H1 (cell line): ENCODE results near the gene NRXN2. TPM values are rescaled to one million over a fixed set of nuclear protein-coding genes. Genes with fewer than 3 reads are reported as not detected.
A peak's percentile ranks its signal among the peaks of the same experiment; 100 is the strongest.

Source experiments
- CTCF ChIA-PET: fragments of 300-600 bp; sonication (Branson Sonifier 250); formaldehyde crosslinking; loops from one replicate; lab custom pipeline; 2021; ENCODE audit not compliant: partially characterized antibody; lab: Charles Lee
- POLR2A ChIA-PET: fragments of 300-600 bp; sonication (Branson Sonifier 250); formaldehyde crosslinking; loops from one replicate; lab custom pipeline; 2021; ENCODE audit warnings: inconsistent platforms; ENCODE audit not compliant: partially characterized antibody; lab: Charles Lee
- DNase-seq, 2 experiments: peaks; one replicate each; pipeline versions ENCODE4 v3.0.0 to v3.0.0-alpha.2; 2010 to 2022; ENCODE audit warnings: low spot score in 2 of 2, low read depth in 1 of 2, mixed read lengths in 1 of 2
- FAIRE-seq: peaks from 2 replicates; lab custom pipeline; 2011; peaks lifted over from hg19 to GRCh38; lab: Jason Lieb, UNC
- H2AFZ ChIP-seq: 2 replicates; pipeline ENCODE4 v1.8.1; 2012; ENCODE audit warnings: low read length, inconsistent platforms
- H2AK5ac ChIP-seq: 2 replicates; pipeline ENCODE4 v1.6.1; 2013; ENCODE audit warnings: low read depth, low read length
- H2BK120ac ChIP-seq: replicated peaks from 2 replicates; pipeline ENCODE3; 2013; ENCODE audit warnings: low read depth, low read length, inconsistent platforms
- H2BK12ac ChIP-seq: 2 replicates; pipeline ENCODE4 v1.6.1; 2013; ENCODE audit warnings: low read depth, low read length
- H2BK15ac ChIP-seq: 2 replicates; pipeline ENCODE4 v1.6.1; 2013; ENCODE audit warnings: low read length
- H2BK20ac ChIP-seq: 2 replicates; pipeline ENCODE4 v1.6.1; 2013; ENCODE audit warnings: low read length
- H2BK5ac ChIP-seq: 2 replicates; pipeline ENCODE4 v1.6.1; 2013; ENCODE audit warnings: low read depth, low read length
- H3K14ac ChIP-seq: 2 replicates; pipeline ENCODE4 v1.6.1; 2013; ENCODE audit warnings: inconsistent platforms; ENCODE audit not compliant: insufficient read length
- H3K18ac ChIP-seq: 2 replicates; pipeline ENCODE4 v1.6.1; 2013; ENCODE audit warnings: low read length; ENCODE audit errors: extremely low read depth
- H3K23ac ChIP-seq: 2 replicates; pipeline ENCODE4 v1.6.1; 2013; ENCODE audit warnings: inconsistent platforms; ENCODE audit not compliant: insufficient read length
- H3K23me2 ChIP-seq: 2 replicates; pipeline ENCODE4 v1.6.1; 2013; ENCODE audit warnings: low read depth, low read length
- H3K27ac ChIP-seq: 2 replicates; pipeline ENCODE4 v1.6.1; 2011; ENCODE audit warnings: low read depth, low read length, inconsistent platforms
- H3K27me3 ChIP-seq, 4 experiments: replicated peaks in 1 of 4; 1 replicate in 1 of 4; 2 replicates in 3 of 4; pipeline versions ENCODE4 v1.6.1 to v1.8.1; 2011 to 2013; ENCODE audit warnings: low read length in 3 of 4, mild to moderate bottlenecking in 3 of 4, inconsistent platforms in 2 of 4, mixed read lengths in 2 of 4, moderate library complexity in 1 of 4; ENCODE audit not compliant: control insufficient read depth in 3 of 4, insufficient read depth in 3 of 4; ENCODE audit errors: extremely low read depth in 1 of 4
- H3K36me3 ChIP-seq, 4 experiments: 2 replicates each; pipeline versions ENCODE4 v1.6.1 to v1.8.1; 2011 to 2013; ENCODE audit warnings: mild to moderate bottlenecking in 4 of 4, low read length in 3 of 4, moderate library complexity in 2 of 4, control low read depth in 1 of 4, inconsistent platforms in 1 of 4; ENCODE audit not compliant: insufficient read depth in 4 of 4, control insufficient read depth in 2 of 4
- H3K4ac ChIP-seq: replicated peaks from 2 replicates; pipeline ENCODE3; 2013; ENCODE audit warnings: low read length, low read depth, mixed read lengths, inconsistent platforms; ENCODE audit not compliant: insufficient read length
- H3K4me1 ChIP-seq, 4 experiments: replicated peaks in 1 of 4; 1 replicate in 1 of 4; 2 replicates in 3 of 4; pipeline versions ENCODE4 v1.6.1 to v1.8.1; 2011 to 2013; ENCODE audit warnings: low read length in 3 of 4, inconsistent platforms in 2 of 4, mixed read lengths in 1 of 4; ENCODE audit not compliant: insufficient read depth in 4 of 4, control insufficient read depth in 3 of 4
- H3K4me2 ChIP-seq, 2 experiments: 2 replicates each; pipeline versions ENCODE4 v1.6.1 to v1.8.1; 2011 to 2013; ENCODE audit warnings: low read depth in 2 of 2, low read length in 2 of 2, control low read depth in 1 of 2, inconsistent platforms in 1 of 2, mild to moderate bottlenecking in 1 of 2; ENCODE audit not compliant: insufficient read depth in 1 of 2
- H3K4me3 ChIP-seq, 4 experiments: fragments of 200-600, 300-600 bp in 1 of 4; sonication (generic), shearing (Covaris generic), sonication (Bioruptor Twin) in 1 of 4; 2 replicates each; pipeline versions ENCODE4 v1.5.1 to v1.8.1; 2011 to 2016; ENCODE audit warnings: low read length in 4 of 4, low read depth in 3 of 4, control low read depth in 2 of 4, inconsistent platforms in 2 of 4, mild to moderate bottlenecking in 2 of 4, mixed read lengths in 1 of 4, moderate library complexity in 1 of 4; ENCODE audit not compliant: insufficient read depth in 2 of 4; ENCODE audit errors: extremely low read depth in 1 of 4
- H3K56ac ChIP-seq: replicated peaks from 2 replicates; pipeline ENCODE3; 2013; ENCODE audit warnings: low read depth, mild to moderate bottlenecking, mixed read lengths, low read length, inconsistent platforms; ENCODE audit not compliant: insufficient read length
- H3K79me1 ChIP-seq: 2 replicates; pipeline ENCODE4 v1.6.1; 2013; ENCODE audit warnings: low read depth, low read length, control low read depth
- H3K79me2 ChIP-seq, 2 experiments: 2 replicates each; pipeline versions ENCODE4 v1.6.1 to v1.8.1; 2012 to 2013; ENCODE audit warnings: low read length in 2 of 2, mild to moderate bottlenecking in 2 of 2, inconsistent platforms in 1 of 2; ENCODE audit not compliant: insufficient read depth in 2 of 2, control insufficient read depth in 1 of 2
- H3K9ac ChIP-seq, 4 experiments: replicated peaks in 1 of 4; 1 replicate in 1 of 4; 2 replicates in 3 of 4; pipeline versions ENCODE4 v1.6.1 to v1.8.1; 2011 to 2013; ENCODE audit warnings: low read depth in 3 of 4, low read length in 3 of 4, control low read depth in 2 of 4, mild to moderate bottlenecking in 2 of 4, moderate library complexity in 2 of 4, inconsistent platforms in 1 of 4; ENCODE audit errors: extremely low read depth in 1 of 4
- H3K9me3 ChIP-seq, 2 experiments: 2 replicates each; pipeline versions ENCODE4 v1.6.1 to v1.8.1; 2012 to 2013; ENCODE audit warnings: mild to moderate bottlenecking in 2 of 2, moderate library complexity in 2 of 2, control low read depth in 1 of 2, inconsistent platforms in 1 of 2, low read depth in 1 of 2, low read length in 1 of 2, mixed read lengths in 1 of 2; ENCODE audit not compliant: insufficient read depth in 2 of 2
- H4K20me1 ChIP-seq, 2 experiments: replicated peaks in 1 of 2; 2 replicates each; pipeline versions ENCODE3 to v1.8.1; 2011 to 2013; ENCODE audit warnings: inconsistent platforms in 2 of 2, low read length in 2 of 2, mild to moderate bottlenecking in 1 of 2; ENCODE audit not compliant: insufficient read depth in 2 of 2, control insufficient read depth in 1 of 2
- H4K5ac ChIP-seq: 2 replicates; pipeline ENCODE4 v1.6.1; 2013; ENCODE audit warnings: low read length, low read depth, mixed read lengths, inconsistent platforms; ENCODE audit not compliant: insufficient read length
- H4K8ac ChIP-seq: 2 replicates; pipeline ENCODE4 v1.8.0; 2013; ENCODE audit warnings: mild to moderate bottlenecking, moderate library complexity, low read length, inconsistent platforms; ENCODE audit not compliant: insufficient read depth; ENCODE audit errors: extremely low read depth
- H4K91ac ChIP-seq: replicated peaks from 2 replicates; pipeline ENCODE3; 2013; ENCODE audit warnings: low read length, mixed read lengths, inconsistent platforms; ENCODE audit not compliant: insufficient read length
- ATF3 ChIP-seq: IDR thresholded peaks from 2 replicates; pipeline ENCODE4 v1.6.1; 2011; ENCODE audit warnings: low read depth, mild to moderate bottlenecking, low read length; ENCODE audit not compliant: insufficient read depth
- CBX5 ChIP-seq: fragments of 300-800, 300-1000 bp; sonication (generic); IDR thresholded peaks from 2 replicates; pipeline ENCODE4 v1.7.1; 2016; ENCODE audit warnings: antibody characterized with exemption, low read length, low read depth
- GABPA ChIP-seq: IDR thresholded peaks from 2 replicates; pipeline ENCODE4 v1.6.1; 2011; ENCODE audit warnings: mild to moderate bottlenecking, low read length, moderate library complexity, borderline replicate concordance; ENCODE audit not compliant: insufficient read depth
- KDM4A ChIP-seq: IDR thresholded peaks from one replicate; pipeline ENCODE4 v1.7.1; 2012; ENCODE audit warnings: low read depth, mild to moderate bottlenecking, moderate library complexity, low read length, inconsistent platforms; ENCODE audit not compliant: severe bottlenecking
- MAFK ChIP-seq: IDR thresholded peaks from 2 replicates; pipeline ENCODE4 v1.6.1; 2012; ENCODE audit warnings: low read depth, mild to moderate bottlenecking, improper control_type of control experiment, low read length
- NRF1 ChIP-seq: IDR thresholded peaks from 2 replicates; pipeline ENCODE4 v1.6.1; 2011; ENCODE audit warnings: mild to moderate bottlenecking, low read depth, low read length, improper control_type of control experiment
- RBBP5 ChIP-seq: IDR thresholded peaks from 2 replicates; pipeline ENCODE4 v1.7.1; 2012; ENCODE audit warnings: low read depth, mild to moderate bottlenecking, inconsistent platforms, low read length, moderate library complexity, borderline replicate concordance
- SIX5 ChIP-seq: IDR thresholded peaks from 2 replicates; pipeline ENCODE4 v1.6.1; 2011; ENCODE audit warnings: mild to moderate bottlenecking, low read depth, low read length
- TAF1 ChIP-seq: IDR thresholded peaks from 2 replicates; pipeline ENCODE4 v1.6.1; 2011; ENCODE audit warnings: mild to moderate bottlenecking, low read depth, low read length
- TAF7 ChIP-seq: optimal IDR thresholded peaks from 2 replicates; pipeline ENCODE3; 2011; ENCODE audit warnings: low read depth, mild to moderate bottlenecking, inconsistent platforms, low read length, moderate library complexity, borderline replicate concordance
- ZNF274 ChIP-seq: IDR thresholded peaks from 2 replicates; pipeline ENCODE4 v1.7.0; 2012; ENCODE audit warnings: low read length, borderline replicate concordance; ENCODE audit errors: extremely low read depth
- WGBS, 2 experiments: shearing (Covaris generic) in 1 of 2; methylation state at CpG; one replicate each; pipeline versions ENCODE4 v1.1.6 to v1.1.7; 2013 to 2015; ENCODE audit warnings: low lambda C conversion rate in 2 of 2, mixed read lengths in 2 of 2, inconsistent platforms in 1 of 2, low coverage in 1 of 2, missing lambda C conversion rate in 1 of 2; ENCODE audit not compliant: insufficient replicate concordance in 2 of 2, insufficient coverage in 1 of 2, insufficient read length in 1 of 2; ENCODE audit errors: extremely low coverage in 1 of 2, missing lambda C conversion rate in 1 of 2; 5-methylcytosine and 5-hydroxymethylcytosine counted together
- polyA plus RNA-seq, 7 experiments: library from polyadenylated mRNA; depleted of rRNA in 3 of 7; stranded (reverse) in 5 of 7; unstranded in 2 of 7; fragments of >200 nt in 5 of 7; fragments of 200-250 nt in 2 of 7; gene quantifications; 1 replicate in 5 of 7; 2 replicates in 1 of 7; 4 replicates in 1 of 7; pipeline versions ENCODE4 v1.2.1 to v1.2.3, GENCODE V29; 2011 to 2013; ENCODE audit warnings: missing spikeins in 2 of 7, mixed read lengths in 2 of 7
- total RNA-seq: library from RNA; stranded (reverse); fragmentation: NEBNext Ultra II Directional; extraction: Animal tissue kit (Norgen Biotek cat#: 25700); gene quantifications from 2 replicates; pipeline ENCODE4 v1.2.1, GENCODE V29; 2021

Gene NRXN2
- total and polyA plus RNA-seq, 2 of the 8 experiments (the other 6 are each of a cell fraction or from before 2014, with no cell fraction given) = 1.3 to 11.5 TPM

GRCh38 chr11:64720167-64720566 is 2.8 kb downstream of the NRXN2 start:
- H3K9ac ChIP-seq = no peak overlapping the region
- no peak overlapping the region for H2AFZ ChIP-seq
- H2BK5ac ChIP-seq = no peak overlapping the region
- H2BK120ac ChIP-seq = no peak overlapping the region
- peaks cover 0 to under 1% of the 10 kb centered on the region in 2 experiments for H4K20me1 ChIP-seq
- H2BK20ac ChIP-seq = no peak overlapping the region
- H3K4ac ChIP-seq = no peak overlapping the region
- no peak overlapping the region for H3K23ac ChIP-seq
- H3K4me3 ChIP-seq = no peak overlapping the region
- no peak overlapping the region for H4K91ac ChIP-seq
- no peak for DNase-seq
- 79% methylated on average over 9 of the region's 9 CpGs; no CpG with 5 or more reads in 1 of the 2 experiments for WGBS, 2 experiments
- H3K27me3 ChIP-seq = peaks cover 7 to 25% (median 22%) of the 10 kb centered on the region in 4 experiments
- H2BK12ac ChIP-seq = peak overlapping the region; percentile 80; the same call in 1 of the 2 replicates
- H3K27ac ChIP-seq = no peak overlapping the region
- no peak for FAIRE-seq
- CTCF ChIA-PET = interaction anchor here (0.9 to 4.7 kb wide), 5 partner anchors 16 to 68 kb away, joined by 3 to 30 read pairs (median 18); partner anchors contain the start of gene RASGRP2
- H3K18ac ChIP-seq = no peak overlapping the region
- H4K8ac ChIP-seq = no peak overlapping the region
- peaks cover 8% of the 10 kb centered on the region; the same call in 1 of the 2 replicates for H3K23me2 ChIP-seq
- no peak overlapping the region for H4K5ac ChIP-seq
- H3K56ac ChIP-seq = no peak overlapping the region
- H3K36me3 ChIP-seq = no peaks in the 10 kb centered on the region
- no peaks in the 10 kb centered on the region for H3K79me2 ChIP-seq
- H3K4me2 ChIP-seq = no peak overlapping the region
- TF ChIP-seq RBBP5 (no peak), GABPA (no peak), TAF1 (no peak), TAF7 (no peak), KDM4A (no peak), SIX5 (no peak), MAFK (no peak), ZNF274 (no peak), ATF3 (no peak), CBX5 (no peak), NRF1 (no peak)
- TF ChIP-seq, all 59 proteins: peak for 0
- Histone ChIP-seq H3K4me1 (peaks cover 8 to 25% (median 16%) of the 10 kb centered on the region in 4 experiments), H3K9me3 (no peaks in the 10 kb centered on the region), H3K79me1 (peaks cover 2% of the 10 kb centered on the region; the same call in 1 of the 2 replicates), H3K14ac (no peak overlapping the region), H2AK5ac (no peak overlapping the region), H2BK15ac (0 out of 2 replicates have a peak overlapping the region, but pooled peaks have one; percentile 53)
- POLR2A ChIA-PET = no interaction called here
